Measurements from ENCODE around the gene SIPA1L3.

DNA sequence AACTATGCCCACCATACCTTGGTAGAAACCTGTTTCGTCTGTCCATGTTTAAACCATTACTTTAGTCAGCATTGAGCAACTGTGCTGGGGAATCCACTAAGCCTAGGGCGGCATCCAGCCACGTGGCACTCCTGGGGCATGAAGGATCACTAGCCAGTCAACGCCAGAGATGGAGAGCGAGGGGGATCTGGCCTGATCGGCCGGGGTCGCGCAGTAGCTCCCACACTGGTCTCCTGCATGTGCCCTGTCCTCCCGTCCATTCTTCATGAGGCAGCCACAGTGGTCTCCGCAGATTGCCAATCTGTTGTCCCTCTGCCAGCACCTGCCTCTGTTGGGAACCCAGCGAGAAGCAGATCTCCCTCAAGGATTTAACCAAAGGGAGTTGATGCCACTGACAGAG lies 207.6 kb downstream of the SIPA1L3 start:
- TF ChIP-seq POLR2AphosphoS5 (IDR thresholded peaks at IDR 0.05; ENCODE audit: control insufficient read depth, insufficient read depth, low read depth, low read length) (no peak), ARID1B (IDR thresholded peaks at IDR 0.05) (no peak), EP300 (IDR thresholded peaks at IDR 0.05; ENCODE audit: low read length) (no peak), BRD4 (IDR thresholded peaks at IDR 0.05) (no peak)
- TF ChIP-seq, protein P1, sequence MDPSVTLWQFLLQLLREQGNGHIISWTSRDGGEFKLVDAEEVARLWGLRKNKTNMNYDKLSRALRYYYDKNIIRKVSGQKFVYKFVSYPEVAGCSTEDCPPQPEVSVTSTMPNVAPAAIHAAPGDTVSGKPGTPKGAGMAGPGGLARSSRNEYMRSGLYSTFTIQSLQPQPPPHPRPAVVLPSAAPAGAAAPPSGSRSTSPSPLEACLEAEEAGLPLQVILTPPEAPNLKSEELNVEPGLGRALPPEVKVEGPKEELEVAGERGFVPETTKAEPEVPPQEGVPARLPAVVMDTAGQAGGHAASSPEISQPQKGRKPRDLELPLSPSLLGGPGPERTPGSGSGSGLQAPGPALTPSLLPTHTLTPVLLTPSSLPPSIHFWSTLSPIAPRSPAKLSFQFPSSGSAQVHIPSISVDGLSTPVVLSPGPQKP (CRISPR knock-in tag; IDR thresholded peaks at IDR 0.05) = no peak

Measured in K562 (cell line).